GM19238 (cell line): ENCODE results near the gene SSU72.
A peak's percentile ranks its signal among the peaks of the same experiment; 100 is the strongest.

Experiments used
- DNase-seq: peaks from one replicate; pipeline ENCODE4 v3.0.0; 2011; ENCODE audit warnings: low spot score; ENCODE audit not compliant: insufficient read length

Gene SSU72

DNA sequence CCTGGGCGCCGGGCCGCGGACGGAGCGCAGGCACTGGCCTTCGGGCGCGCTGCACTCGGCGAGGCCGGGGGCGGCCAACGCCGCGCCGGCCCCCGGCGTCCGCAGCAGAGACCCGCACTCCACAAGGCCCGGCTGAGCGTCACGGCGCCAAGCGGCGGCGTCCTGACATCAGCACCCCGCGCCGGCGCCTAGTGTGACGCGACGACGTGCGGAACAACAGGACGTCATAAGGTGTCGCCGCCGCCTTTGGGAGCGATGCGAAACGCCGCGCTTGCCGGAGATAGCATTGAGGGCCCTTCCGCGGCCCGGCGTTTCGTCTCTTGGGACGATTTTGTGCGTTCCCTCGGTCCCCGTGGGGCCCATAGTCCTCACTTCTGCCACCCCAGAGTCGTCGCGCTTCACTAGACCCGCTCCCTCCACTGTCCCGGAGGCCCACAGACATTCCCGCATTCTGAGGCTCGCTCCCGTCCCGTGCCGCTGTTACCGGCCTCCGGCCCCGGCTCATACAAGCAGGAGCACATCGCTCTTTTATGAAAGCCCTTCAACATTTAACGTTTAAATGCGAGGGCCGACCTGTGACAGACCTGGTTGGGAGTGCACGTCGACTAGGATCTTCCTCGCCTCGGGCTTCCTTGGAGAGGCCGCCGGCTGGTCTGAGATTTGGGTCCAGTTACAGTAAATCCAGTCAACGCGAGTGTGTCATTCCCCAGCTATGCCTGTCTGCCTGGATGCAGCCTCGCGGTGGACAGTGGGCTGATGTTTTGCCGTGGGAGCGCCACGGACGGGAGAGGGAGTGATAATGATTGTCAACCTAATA, at the start of gene SSU72:
TSS of gene SSU72 (minus strand) at position 143 of the 817 bp plus-strand sequence. CDS start 306 bp downstream, outside the sequence.
- peak; percentile 97 for DNase-seq

DNA sequence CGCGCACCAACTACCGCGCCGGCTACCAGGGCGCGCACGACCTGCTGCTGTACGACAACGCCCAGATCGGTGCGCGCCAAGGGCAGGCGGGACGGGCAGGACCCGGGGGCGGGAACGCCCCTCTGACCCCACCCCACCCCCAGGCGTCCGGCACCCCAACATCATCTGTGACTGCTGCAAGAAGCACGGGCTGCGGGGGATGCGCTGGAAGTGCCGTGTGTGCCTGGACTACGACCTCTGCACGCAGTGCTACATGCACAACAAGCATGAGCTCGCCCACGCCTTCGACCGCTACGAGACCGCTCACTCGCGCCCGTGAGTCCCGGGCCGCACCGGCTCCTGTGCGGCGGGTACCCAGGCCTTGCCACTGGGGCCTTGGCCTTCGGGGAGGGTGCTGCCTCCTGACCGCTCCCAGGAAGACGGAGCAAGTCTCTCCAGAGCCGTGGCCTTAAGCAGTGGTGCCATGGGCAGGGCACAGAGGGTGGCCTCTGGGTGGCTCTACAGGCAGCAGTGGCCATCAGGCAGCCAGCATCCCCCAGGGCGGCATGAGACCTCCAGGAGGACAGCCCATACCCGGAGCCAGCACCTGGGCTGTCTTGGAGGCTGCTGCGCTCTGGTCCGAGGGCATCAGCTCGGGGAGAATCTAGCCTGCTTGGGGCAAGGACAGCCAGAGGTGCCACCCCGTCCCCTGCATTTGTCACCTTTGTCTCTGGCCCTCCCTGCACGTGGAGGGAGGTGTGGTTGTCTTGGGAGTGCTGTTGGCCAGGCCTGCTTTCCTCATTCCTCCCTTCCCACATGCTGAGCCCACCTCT, 49.2 kb upstream of the SSU72 start:
- no peak for DNase-seq

DNA sequence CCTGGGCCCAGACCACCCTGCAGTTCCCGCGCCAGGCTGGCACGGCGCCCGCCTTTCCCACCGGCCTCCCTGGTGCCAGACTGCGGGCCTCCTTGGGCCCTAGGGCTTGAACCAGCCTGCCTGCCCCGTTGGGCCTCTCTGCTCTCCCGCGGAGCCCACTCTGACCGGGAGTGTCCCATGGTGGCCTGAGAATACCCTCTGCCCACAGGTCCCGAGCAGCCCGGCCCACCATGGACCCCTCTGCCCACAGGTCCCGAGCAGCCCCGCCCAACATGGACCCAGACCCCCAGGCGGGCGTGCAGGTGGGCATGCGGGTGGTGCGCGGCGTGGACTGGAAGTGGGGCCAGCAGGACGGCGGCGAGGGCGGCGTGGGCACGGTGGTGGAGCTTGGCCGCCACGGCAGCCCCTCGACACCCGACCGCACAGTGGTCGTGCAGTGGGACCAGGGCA, 48.5 kb upstream of the SSU72 start:
- DNase-seq, result no peak

DNA sequence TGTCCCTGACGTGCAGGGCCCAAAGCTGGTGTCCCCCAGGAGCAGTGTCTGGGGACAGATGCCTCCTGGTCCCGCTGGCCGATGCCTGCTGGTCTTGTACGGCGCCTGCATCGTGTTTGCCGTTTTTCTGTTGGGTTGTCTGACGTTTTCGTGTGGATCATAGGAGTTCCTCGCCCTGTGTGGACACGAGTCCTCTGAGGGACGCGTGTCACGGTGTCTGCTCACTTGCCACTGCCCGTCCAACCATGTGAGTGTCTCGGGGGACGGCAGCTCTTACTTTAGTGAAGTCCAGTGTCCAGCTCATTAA, 48.1 kb upstream of the SSU72 start:
- no peak for DNase-seq

DNA sequence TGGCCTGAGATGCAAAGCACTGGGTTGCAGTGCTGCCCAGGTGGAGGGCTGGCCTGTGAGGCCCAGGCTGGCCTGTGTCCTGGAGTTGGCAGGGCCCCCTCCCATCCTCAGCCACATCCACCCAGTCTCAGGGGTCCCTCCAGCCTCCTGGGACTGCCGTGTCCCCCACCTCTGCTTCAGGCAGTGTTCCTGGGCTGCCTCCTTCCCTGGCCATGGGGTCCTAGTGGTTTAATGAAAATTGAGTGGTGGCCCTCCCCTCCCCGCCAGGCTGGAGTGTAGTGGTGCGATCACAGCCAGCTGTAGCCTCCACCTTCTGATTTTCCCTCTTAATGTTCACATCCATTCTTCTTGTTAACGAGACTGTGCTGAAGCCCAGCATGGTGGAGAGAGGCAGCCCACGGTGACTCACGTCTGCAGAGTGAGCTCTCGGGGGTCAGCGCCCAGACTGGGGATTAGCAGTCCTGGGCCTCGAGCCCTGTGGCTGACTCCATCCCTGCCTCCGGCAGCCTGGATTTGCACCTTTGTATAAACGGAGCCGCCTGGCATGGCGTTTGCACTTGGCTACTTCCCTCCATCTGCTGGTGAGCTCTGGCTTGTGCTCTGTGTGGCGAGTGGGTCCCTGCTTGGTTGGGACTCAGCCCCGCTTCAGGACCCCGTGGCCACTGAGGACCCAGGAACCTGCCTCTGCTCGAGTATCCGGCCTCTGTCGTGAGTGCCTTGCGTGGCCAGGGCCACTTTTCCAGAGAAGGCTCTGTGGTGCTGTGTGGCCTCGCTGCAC, 47.5 kb upstream of the SSU72 start:
- no peak for DNase-seq

DNA sequence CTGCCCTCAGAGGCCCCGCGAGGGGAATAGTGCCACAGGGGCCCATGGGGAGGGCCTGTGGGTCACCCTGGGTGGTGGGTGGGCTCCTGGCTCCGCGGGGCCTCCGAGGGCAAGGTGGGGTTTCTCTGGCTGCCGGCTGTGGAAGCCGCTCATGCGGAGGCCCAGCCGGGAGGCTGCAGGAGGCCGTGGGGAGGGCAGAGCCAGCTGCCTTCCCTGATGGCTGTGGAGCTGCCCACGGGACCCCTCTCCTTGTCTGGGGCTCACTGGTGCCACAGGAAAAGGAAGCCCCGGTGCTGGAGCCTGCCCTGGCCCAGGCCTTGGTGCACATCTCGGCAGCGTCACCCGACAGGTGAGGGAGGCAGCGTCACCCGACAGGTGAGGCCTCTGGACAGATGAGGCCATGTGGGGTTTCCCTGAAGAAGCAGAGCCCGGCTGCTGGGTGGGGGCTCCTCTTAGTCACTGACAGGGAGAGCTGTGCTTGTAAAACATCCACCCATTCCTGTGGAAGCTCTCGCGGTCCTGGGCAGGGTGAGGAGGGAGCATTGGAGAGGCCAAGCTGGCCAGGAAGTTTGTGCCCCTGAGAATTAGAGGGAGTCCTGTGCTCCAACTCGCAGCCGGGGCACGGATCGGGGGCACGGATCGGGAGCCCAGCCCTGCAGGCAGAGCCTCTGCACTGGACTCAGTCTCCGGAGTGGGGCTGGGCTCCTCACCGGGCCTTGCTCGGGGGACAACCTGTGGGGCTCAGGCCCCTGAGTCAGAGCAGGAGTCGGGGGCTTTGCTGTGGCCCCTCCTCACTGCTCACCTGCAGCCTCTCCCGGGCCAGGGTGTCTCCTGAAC, 46.7 kb upstream of the SSU72 start:
- no peak for DNase-seq

DNA sequence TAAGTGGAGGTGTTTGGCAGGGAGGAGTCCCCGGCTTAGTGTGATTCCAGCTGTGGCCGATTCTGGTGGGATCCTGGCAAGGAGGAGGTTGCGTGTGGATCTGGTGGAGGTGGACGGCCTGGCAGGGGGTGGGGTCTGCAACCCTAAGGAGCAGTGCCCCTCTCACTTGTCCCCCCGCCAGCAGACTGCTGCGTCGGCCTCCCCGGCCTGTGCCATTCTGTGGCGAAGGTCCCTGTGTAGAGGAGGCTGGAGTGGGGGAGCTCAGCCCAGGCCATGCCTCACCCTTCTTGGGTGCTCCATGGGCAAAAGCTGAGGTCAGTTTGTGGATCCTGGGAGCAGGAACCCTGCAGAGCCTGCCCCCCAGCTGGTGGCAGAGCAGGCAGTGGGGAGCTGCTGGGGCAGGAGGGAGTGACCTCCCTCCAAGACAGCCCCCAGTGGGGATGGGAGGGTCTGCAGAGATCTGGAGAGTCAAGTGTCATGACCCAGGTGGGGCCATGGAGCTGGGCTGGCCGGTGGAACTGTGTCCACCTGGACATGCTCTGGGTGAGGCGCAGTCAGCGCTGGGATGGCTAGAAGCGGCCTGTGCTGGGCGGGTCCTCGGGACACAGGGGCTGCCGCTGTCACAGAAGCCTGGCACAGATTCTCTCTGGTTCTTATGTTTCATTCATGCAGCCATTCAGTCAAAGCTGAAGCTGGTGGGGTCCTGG, 45.9 kb upstream of the SSU72 start:
- no peak for DNase-seq

DNA sequence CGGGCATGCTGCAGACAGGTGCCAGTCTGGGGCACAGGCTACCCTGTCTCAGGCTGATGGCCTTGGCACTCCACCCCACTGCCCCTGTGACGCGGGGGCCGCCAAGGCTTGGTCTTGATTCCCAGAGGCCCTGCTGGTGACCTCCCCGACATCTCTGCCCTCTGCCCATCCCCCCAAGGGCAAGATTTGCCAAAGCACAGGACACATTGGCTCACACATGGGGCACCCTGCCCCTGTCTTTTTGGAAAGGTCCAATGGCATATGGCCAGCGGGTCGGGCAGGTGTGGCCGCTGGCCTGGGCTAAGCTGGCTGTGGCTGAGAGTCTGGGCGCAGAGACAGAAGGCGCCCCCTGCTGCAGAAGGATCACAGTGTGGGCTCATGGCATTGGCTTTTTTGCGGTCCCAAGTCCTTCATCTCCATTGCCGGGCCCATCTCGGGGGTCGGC, 45.3 kb upstream of the SSU72 start:
- DNase-seq, result no peak

DNA sequence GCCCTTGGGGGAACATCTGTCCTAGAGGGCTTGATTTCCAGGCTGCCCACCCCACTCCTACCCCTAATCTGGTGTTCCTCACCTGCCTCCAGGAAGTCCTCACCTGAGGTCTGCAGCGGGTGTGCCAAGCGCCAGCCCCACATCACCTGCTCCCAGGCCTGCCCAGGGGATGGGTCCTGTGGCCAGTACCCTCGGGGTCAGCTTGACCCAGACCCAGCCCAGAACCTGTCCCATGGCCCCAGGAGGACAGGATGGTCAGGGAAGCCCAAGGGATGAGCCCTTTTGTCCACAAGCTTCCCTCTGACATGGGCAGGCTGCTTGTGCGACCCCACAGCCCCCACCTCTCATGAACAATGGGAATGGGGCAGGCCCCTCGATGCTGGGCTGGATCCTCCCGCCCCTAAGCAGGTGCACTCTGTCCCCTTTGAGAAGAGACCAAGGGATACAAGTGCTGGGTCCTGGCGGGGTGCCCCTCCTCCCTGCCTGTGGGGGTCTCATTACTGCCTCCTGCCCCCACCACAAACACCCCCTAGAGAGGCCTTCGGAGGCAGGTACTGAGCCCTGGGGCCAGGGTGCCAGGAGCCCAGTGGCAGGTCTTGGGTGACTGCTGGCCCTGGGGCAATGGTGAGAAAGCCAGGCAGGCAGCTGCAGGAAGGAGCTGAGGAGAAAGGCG, 43.9 kb upstream of the SSU72 start:
- DNase-seq, result no peak

DNA sequence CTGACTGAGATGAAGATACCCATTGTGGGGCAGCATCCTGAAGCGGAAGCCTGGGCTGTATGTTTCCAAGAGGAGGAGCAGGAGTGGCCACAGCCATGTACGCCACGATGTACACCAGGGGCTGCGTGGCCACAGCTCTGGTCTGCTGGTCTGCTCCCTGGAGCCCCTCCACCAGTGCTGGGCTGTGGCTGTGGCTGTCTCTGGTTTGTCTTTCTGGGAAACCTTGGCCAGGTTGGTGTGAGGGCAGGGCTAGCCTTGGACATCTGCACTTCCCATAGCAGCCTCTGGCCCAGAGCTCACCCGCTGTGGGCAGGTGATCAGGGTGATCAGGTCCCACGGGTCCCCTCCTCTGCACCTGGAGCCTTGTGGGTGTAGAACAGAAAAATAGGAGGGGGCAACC, 43.3 kb upstream of the SSU72 start:
- DNase-seq, result no peak

DNA sequence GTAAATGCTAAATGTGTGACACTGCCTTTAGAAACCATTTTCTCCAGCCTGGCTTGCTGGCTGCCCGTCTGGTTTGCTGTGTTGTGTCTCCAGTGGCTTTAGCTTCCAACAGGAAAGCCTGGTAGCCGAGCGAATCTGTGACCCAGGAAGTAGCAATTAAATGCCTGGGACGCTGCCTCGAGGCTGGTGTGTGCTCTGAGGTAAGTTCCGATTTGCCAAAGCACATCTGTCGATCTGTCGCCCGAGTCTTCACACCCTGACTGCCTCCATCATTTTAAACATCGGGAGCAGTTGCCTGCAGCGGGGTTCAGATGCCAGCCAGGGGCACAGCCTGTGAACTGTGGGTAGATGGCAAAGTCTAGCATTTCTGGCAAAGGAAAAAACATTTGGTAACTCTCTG, 42.9 kb upstream of the SSU72 start:
- no peak for DNase-seq

DNA sequence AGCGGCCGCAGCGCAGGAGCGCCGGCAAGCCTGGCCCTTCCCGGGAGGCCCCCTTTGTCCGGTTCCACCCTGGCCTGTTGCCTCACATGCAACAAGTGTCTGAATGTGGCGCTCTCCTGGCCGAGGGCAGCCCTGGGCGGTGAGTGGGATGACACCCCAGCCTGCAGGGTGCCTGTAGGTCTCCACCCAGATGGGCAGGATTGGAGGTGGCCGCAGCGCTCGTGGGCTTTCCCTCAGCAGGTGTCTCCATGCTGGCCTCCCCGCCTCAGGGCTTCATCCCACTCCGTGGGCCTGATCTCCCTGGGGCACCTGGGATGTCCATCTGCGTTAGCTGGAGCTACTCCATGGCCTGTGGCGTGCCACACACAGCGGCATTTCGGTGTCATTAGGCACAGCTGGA, 42.2 kb upstream of the SSU72 start:
- DNase-seq, result no peak

DNA sequence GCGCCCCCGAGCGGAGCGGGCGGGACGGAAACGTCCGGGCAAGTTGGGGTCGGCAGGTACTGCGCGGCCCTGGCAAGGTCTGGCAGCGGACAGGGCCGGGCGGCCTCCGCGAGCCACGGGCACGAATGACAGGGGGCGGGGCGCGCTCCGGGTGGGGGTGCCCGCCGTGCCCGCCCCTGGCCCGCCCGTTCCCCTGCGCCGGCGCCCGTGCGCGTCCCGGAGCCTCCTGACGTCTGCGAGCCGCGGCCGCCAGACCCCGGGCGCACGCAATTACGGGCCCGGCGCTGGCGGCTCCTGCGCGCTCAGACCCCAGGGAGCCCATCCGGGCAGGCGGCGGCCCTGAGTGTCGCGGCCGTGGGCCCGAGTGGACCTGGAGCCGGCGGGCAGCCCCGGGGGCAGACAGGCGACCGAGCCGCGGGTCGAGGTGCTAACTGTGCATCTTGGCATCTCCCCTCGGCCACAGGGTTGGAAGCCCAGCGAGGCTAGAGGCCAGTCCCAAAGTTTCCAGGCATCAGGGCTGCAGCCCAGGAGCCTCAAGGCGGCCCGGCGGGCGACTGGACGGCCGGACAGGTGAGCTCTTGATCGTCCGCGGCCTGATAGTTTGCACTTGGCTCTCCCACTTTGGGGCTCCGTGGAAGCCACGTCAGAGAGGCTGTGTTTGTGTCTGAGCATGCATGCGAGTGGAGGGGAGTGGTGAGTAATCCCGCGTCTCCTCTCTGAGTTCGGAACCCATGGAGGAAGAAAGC, 41.6 kb upstream of the SSU72 start:
- DNase-seq, result peak; percentile 70

DNA sequence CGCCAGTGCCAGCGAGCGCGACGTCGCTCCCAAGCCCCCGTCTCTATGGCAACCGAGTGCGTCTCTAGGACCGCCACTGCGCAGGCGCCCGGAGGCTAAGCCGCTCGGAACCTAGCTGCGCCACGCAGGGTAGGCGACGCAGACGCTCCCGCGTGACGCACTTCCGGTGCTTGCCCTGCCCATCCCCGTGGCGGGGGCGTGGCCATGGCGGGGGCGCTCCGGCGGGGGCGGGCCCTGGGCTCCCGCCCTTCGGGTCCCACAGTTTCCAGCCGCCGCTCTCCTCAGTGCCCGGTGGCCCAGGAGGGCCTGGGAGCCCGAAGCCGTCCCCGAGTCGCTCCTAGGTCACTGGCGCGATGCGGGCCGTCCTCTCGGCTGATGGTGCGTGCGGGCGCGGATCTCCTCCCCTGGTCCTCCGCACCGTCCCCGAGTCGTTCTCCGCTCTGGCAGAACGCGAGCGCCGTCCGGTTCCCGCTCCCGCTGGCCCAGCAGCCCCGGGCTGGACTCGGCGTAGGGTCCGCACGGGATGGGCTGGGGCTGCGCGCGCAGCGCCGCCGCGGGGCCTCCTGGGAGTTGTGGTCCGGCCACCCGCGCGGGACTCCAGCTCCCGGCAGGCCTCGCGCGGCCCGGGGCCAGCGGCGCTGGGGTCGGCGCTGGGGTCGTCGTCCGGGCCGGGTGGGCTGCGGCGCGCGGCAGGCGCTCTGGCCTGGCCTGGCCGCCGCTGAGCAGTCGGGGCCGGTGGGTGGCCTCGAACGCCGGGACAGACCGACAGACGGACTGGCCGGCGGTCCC, 40.8 kb upstream of the SSU72 start, which contains the start of gene MIB2:
TSS of gene MIB2 (plus strand) at position 245 of the 789 bp plus-strand sequence. CDS start 7,953 bp downstream, outside the sequence.
- peak; percentile 100 for DNase-seq

DNA sequence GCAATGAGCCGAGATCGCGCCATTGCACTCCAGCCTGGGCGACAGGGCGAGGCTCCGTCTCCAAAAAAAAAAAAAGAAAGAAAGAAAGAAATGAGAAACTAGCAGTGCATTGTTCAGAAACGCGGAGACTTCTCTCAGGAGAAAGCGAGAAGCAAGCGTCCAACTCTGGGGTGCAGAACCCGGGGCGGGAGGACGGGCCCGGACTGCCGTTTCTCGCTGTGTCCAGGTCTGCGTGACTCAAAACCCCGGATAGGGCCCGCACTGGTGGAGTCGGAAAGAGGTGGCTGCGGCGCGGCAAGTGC, 40.2 kb upstream of the SSU72 start:
- no peak for DNase-seq

DNA sequence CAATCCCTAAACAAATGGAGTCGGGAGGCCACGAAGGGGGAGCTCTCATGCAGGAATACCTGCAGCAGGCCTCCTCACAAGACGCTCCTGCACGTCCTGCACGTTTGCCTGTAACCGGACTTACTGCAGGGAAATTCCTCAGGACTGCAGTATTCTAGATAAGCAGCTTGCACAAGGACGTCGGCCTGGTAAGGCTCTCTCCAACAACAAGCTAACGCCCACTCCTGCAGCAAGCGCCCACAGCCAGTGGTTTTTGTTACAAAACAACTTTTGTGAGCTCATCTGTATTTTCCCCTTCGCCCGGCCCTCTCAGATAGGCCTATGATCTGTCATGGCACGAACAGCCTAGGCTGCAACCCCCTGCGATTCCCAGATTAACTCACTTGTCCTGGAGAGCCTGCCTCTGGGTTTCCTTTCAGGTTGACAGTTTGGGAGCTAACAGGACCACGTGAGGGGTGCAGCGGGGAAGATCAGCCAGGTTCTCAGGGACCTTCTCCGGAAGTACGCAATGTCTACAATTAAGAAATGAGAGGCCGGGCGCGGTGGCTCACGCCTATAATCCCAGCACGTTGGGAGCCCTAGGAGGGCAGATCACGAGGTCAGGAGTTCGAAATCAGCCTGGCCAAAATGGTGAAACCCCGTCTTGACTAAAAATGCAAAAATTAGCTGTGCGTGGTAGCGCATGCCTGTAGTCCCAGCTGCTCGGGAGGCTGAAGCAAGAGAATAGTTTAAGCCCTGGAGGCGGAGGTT, 39.7 kb upstream of the SSU72 start:
- DNase-seq, result no peak

DNA sequence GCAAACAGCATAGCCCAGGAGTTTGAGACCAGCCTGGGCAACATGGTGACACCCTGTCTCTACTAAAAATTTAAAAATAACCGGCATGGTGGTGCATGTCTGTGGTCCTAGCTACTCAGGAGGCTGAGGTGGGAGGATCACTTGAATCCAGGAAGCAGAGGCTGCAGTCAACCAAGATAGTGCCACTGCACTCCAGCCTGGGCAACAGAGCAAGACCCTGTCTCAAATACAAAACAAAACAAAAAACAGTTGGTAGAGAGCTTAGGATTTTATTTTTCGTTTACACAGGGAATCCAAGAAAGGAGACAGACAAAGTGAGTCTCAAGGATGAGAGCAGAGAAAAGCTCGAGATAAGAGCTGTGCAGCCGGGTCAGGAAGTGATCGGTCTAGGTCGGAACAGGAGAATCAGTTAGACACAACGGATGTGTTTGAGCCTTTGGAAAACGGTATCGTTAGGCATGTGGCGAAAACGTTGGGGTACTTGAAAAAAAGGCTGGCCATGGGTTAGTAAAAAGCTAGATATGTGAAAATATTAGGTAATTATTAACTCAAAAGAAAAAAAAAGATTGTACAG, 38.9 kb upstream of the SSU72 start:
- no peak for DNase-seq
